HEK293 (cell line): ENCODE results near the gene ABCF2.

Source experiments
- CTCF ChIP-seq: fragments of 450-650 bp; formaldehyde crosslinking; IDR thresholded peaks from 2 replicates; pipeline ENCODE4 v1.5.1; 2016; ENCODE audit warnings: missing biosample characterization, missing genetic modification characterization
- PATZ1 ChIP-seq: fragments of 450-650 bp; formaldehyde crosslinking; IDR thresholded peaks from 2 replicates; pipeline ENCODE4 v1.5.1; 2016; ENCODE audit warnings: missing biosample characterization, missing genetic modification characterization
- PBX3 ChIP-seq: sonication (generic); formaldehyde crosslinking; IDR thresholded peaks from 2 replicates; pipeline ENCODE4 v1.8.1; 2022; ENCODE audit warnings: mild to moderate bottlenecking, moderate library complexity, missing genetic modification reagents
- ZNF341 ChIP-seq: fragments of 450-650 bp; formaldehyde crosslinking; IDR thresholded peaks from 2 replicates; pipeline ENCODE4; 2016; ENCODE audit warnings: low read depth, missing biosample characterization, missing genetic modification characterization
- TF ChIP-seq, protein P1 (sequence below): fragments of 450-650 bp; formaldehyde crosslinking; IDR thresholded peaks from 2 replicates; pipeline ENCODE4 v1.5.0; 2017; ENCODE audit warnings: missing biosample characterization, missing genetic modification characterization, borderline replicate concordance
- TF ChIP-seq, protein P2 (sequence below): fragments of 450-650 bp; formaldehyde crosslinking; IDR thresholded peaks from 2 replicates; pipeline ENCODE4 v1.5.1; 2016; ENCODE audit warnings: missing biosample characterization, missing genetic modification characterization, borderline replicate concordance
- TF ChIP-seq, protein P3 (sequence below): fragments of 450-650 bp; formaldehyde crosslinking; IDR thresholded peaks from 2 replicates; pipeline ENCODE4 v1.5.1; 2016; ENCODE audit warnings: missing biosample characterization, missing genetic modification characterization

DNA sequence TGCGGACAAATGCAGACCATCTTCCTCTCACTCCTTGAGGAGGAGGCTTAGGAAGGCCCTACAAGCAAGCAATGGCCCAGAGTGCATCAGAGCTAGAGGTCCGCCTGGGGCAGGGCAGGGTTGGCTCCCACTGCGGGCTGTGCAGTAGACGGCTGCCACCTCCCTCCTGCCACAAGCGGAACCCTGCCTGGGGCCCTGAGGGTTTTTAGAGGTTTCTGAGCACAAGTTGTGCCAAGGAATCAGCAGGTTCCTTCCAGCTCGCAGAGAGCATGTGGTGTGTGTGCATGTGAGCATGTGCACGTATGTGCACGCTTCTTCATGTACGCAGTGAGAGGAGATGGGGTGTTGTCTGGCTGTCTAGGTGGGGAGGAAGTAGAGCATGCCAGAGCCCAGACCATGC, 47.4 kb upstream of the ABCF2 start:
- no peak for TF ChIP-seq CTCF (tag by site-specific recombination)
- peak; percentile 68 for TF ChIP-seq ZNF341 (tag by site-specific recombination)
- TF ChIP-seq PBX3 = no peak
- TF ChIP-seq, protein P1, sequence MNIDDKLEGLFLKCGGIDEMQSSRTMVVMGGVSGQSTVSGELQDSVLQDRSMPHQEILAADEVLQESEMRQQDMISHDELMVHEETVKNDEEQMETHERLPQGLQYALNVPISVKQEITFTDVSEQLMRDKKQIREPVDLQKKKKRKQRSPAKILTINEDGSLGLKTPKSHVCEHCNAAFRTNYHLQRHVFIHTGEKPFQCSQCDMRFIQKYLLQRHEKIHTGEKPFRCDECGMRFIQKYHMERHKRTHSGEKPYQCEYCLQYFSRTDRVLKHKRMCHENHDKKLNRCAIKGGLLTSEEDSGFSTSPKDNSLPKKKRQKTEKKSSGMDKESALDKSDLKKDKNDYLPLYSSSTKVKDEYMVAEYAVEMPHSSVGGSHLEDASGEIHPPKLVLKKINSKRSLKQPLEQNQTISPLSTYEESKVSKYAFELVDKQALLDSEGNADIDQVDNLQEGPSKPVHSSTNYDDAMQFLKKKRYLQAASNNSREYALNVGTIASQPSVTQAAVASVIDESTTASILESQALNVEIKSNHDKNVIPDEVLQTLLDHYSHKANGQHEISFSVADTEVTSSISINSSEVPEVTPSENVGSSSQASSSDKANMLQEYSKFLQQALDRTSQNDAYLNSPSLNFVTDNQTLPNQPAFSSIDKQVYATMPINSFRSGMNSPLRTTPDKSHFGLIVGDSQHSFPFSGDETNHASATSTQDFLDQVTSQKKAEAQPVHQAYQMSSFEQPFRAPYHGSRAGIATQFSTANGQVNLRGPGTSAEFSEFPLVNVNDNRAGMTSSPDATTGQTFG = no peak
- TF ChIP-seq PATZ1 = no peak
- TF ChIP-seq, protein P2, sequence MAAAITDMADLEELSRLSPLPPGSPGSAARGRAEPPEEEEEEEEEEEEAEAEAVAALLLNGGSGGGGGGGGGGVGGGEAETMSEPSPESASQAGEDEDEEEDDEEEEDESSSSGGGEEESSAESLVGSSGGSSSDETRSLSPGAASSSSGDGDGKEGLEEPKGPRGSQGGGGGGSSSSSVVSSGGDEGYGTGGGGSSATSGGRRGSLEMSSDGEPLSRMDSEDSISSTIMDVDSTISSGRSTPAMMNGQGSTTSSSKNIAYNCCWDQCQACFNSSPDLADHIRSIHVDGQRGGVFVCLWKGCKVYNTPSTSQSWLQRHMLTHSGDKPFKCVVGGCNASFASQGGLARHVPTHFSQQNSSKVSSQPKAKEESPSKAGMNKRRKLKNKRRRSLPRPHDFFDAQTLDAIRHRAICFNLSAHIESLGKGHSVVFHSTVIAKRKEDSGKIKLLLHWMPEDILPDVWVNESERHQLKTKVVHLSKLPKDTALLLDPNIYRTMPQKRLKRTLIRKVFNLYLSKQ (tag by site-specific recombination) = no peak
- TF ChIP-seq, protein P3, sequence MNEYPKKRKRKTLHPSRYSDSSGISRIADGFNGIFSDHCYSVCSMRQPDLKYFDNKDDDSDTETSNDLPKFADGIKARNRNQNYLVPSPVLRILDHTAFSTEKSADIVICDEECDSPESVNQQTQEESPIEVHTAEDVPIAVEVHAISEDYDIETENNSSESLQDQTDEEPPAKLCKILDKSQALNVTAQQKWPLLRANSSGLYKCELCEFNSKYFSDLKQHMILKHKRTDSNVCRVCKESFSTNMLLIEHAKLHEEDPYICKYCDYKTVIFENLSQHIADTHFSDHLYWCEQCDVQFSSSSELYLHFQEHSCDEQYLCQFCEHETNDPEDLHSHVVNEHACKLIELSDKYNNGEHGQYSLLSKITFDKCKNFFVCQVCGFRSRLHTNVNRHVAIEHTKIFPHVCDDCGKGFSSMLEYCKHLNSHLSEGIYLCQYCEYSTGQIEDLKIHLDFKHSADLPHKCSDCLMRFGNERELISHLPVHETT = no peak
